HepG2 (cell line): Measurements from ENCODE around the gene RSPRY1. TPM values are rescaled to one million over a fixed set of nuclear protein-coding genes. Genes with fewer than 3 reads are reported as not detected.

ENCODE experiments used
- ATAC-seq: fragments of 200-7000 bp; cut with Tn5 transposase; 3 replicates; pipeline ENCODE4 v1.9.1; 2020; ENCODE audit warnings: mild to moderate bottlenecking, moderate library complexity
- BruUV-seq: library from RNA; stranded (reverse); fragments of 400-500 nt; replicated peaks from 2 replicates; lab custom pipeline; 2021; lab: Mats Ljungman, UMichigan
- CTCF ChIA-PET: fragments of 300-600 bp; formaldehyde crosslinking; extraction: SDS; loops from one replicate; lab custom pipeline; 2021; ENCODE audit warnings: low total read pairs, inconsistent platforms, low intra/inter-chr PET ratio; lab: Yijun Ruan, JAX
- POLR2A ChIA-PET: fragments of 350-600 bp; sonication (Branson Sonifier 250); formaldehyde crosslinking; loops from one replicate; lab custom pipeline; 2020; ENCODE audit warnings: antibody characterized with exemption, inconsistent platforms; lab: Yijun Ruan, JAX
- DNase-seq: peaks from one replicate; pipeline ENCODE4 v3.0.0-alpha.2; 2015; ENCODE audit warnings: low spot score
- FAIRE-seq: peaks from 3 replicates; lab custom pipeline; 2011; peaks lifted over from hg19 to GRCh38; lab: Jason Lieb, UNC
- H2AFZ ChIP-seq: one replicate; pipeline ENCODE4 v1.6.1; 2011; ENCODE audit warnings: low read length, inconsistent platforms
- H3K27ac ChIP-seq: fragments of 300-600 bp; 3 replicates; pipeline ENCODE4 v1.8.0; 2011; ENCODE audit warnings: mixed run types, mild to moderate bottlenecking, mixed read lengths, low read length, inconsistent platforms; ENCODE audit not compliant: insufficient read depth; ENCODE audit errors: extremely low read length
- H3K27me3 ChIP-seq, 2 experiments: fragments of 200-600 bp in 1 of 2; 2 replicates in 1 of 2; 3 replicates in 1 of 2; pipeline versions ENCODE4 v1.6.0 to v1.8.0; 2011; ENCODE audit warnings: low read length in 2 of 2, mild to moderate bottlenecking in 2 of 2, moderate library complexity in 2 of 2, inconsistent platforms in 1 of 2; ENCODE audit not compliant: insufficient read depth in 2 of 2, control insufficient read depth in 1 of 2
- H3K36me3 ChIP-seq, 2 experiments: fragments of 200-600 bp in 1 of 2; replicated peaks in 1 of 2; 2 replicates in 1 of 2; 3 replicates in 1 of 2; pipeline versions ENCODE4 v1.5.1 to v1.8.0; 2011; ENCODE audit warnings: low read length in 2 of 2, inconsistent platforms in 1 of 2; ENCODE audit not compliant: insufficient read depth in 2 of 2, control insufficient read depth in 1 of 2
- H3K4me1 ChIP-seq: 2 replicates; pipeline ENCODE4 v1.5.1; 2012; ENCODE audit warnings: low read length, inconsistent platforms; ENCODE audit not compliant: insufficient read depth
- H3K4me2 ChIP-seq: 2 replicates; pipeline ENCODE4 v1.6.0; 2011; ENCODE audit warnings: low read depth, low read length, inconsistent platforms
- H3K4me3 ChIP-seq, 3 experiments: fragments of 200-600 bp in 1 of 3; sonication (generic), shearing (Covaris generic) in 1 of 3; replicated peaks in 1 of 3; 2 replicates each; pipeline ENCODE4 v1.5.1; 2011 to 2016; ENCODE audit warnings: low read length in 3 of 3, inconsistent platforms in 2 of 3, low read depth in 2 of 3, mild to moderate bottlenecking in 2 of 3, control low read depth in 1 of 3, mixed read lengths in 1 of 3; ENCODE audit not compliant: insufficient read depth in 1 of 3
- H3K79me2 ChIP-seq: one replicate; pipeline ENCODE4 v1.6.1; 2011; ENCODE audit warnings: low read length, inconsistent platforms; ENCODE audit not compliant: insufficient read depth
- H3K9ac ChIP-seq: 2 replicates; pipeline ENCODE4 v1.6.0; 2011; ENCODE audit warnings: mild to moderate bottlenecking, low read depth, low read length, inconsistent platforms; ENCODE audit not compliant: insufficient read depth
- H3K9me3 ChIP-seq: 2 replicates; pipeline ENCODE4 v1.5.1; 2012; ENCODE audit warnings: mild to moderate bottlenecking, low read length
- H4K20me1 ChIP-seq: 2 replicates; pipeline ENCODE4 v1.6.0; 2011; ENCODE audit warnings: inconsistent platforms, mild to moderate bottlenecking, low read length, moderate library complexity; ENCODE audit not compliant: insufficient read depth
- BRCA1 ChIP-seq: sonication (generic); formaldehyde crosslinking; IDR thresholded peaks from 2 replicates; pipeline ENCODE4 v1.4.0; 2020; ENCODE audit warnings: missing genetic modification reagents
- ELF4 ChIP-seq: sonication (generic); formaldehyde crosslinking; IDR thresholded peaks from 2 replicates; pipeline ENCODE4 v1.5.0; 2020; ENCODE audit warnings: missing genetic modification reagents, mild to moderate bottlenecking, moderate library complexity, borderline replicate concordance
- MYC ChIP-seq: sonication (generic); formaldehyde crosslinking; IDR thresholded peaks from 2 replicates; pipeline ENCODE4 v1.9.0; 2021; ENCODE audit warnings: missing genetic modification reagents, borderline replicate concordance
- RAD21 ChIP-seq: fragments of 450-650 bp; formaldehyde crosslinking; IDR thresholded peaks from 2 replicates; pipeline ENCODE4 v1.5.0; 2020; ENCODE audit warnings: mild to moderate bottlenecking
- SIN3A ChIP-seq: IDR thresholded peaks from 2 replicates; pipeline ENCODE4 v1.6.1; 2011; ENCODE audit warnings: low read depth, mild to moderate bottlenecking, control low read depth, low read length, borderline replicate concordance
- SMC3 ChIP-seq: IDR thresholded peaks from 2 replicates; pipeline ENCODE4 v1.6.1; 2011; ENCODE audit warnings: low read length, improper control_type of control experiment
- STAG1 ChIP-seq: sonication (generic); formaldehyde crosslinking; IDR thresholded peaks from 2 replicates; pipeline ENCODE4 v1.4.0; 2020; ENCODE audit warnings: missing genetic modification reagents
- ZFP41 ChIP-seq: sonication (generic); formaldehyde crosslinking; IDR thresholded peaks from 2 replicates; pipeline ENCODE4 v1.4.0; 2020; ENCODE audit warnings: mild to moderate bottlenecking, missing genetic modification reagents, borderline replicate concordance
- ZNF781 ChIP-seq: sonication (generic); formaldehyde crosslinking; IDR thresholded peaks from 2 replicates; pipeline ENCODE4 v1.5.1; 2020; ENCODE audit warnings: borderline replicate concordance, mild to moderate bottlenecking, missing genetic modification reagents; ENCODE audit errors: not compliant biosample characterization
- in situ Hi-C: cut with HindIII; loops from 2 replicates; pipeline ENCODE4 v1.10.0; 2017; ENCODE audit warnings: low pct_unique_long_range_greater_than_20kb; ENCODE audit not compliant: extremely low pct_ligation_motif_present
- intact Hi-C: fragments of 100-400 bp; cut with micrococcal nuclease; formaldehyde crosslinking; loops from one replicate; pipeline ENCODE4 v1.10.0; 2022; ENCODE audit not compliant: unreplicated experiment
- polyA plus RNA-seq, 8 experiments: library from polyadenylated mRNA; depleted of rRNA in 3 of 8; stranded (reverse) in 7 of 8; unstranded in 1 of 8; fragments of >200 nt; fragmentation: Illumina TruSeq in 4 of 8; extraction: Trizol in 4 of 8; gene quantifications; 2 replicates each; pipeline versions ENCODE4 v1.2.1 to v1.2.3, GENCODE V29; 2011 to 2016; ENCODE audit warnings: low read depth in 4 of 8, missing spikeins in 1 of 8, mixed read lengths in 1 of 8; ENCODE audit not compliant: insufficient read depth in 1 of 8
- total RNA-seq, 5 experiments: library from RNA; depleted of rRNA; stranded (reverse); fragments of >200 nt; fragmentation: Illumina TruSeq; extraction: Trizol; gene quantifications; 2 replicates each; pipeline ENCODE4 v1.2.3, GENCODE V29; 2016; ENCODE audit warnings: low read depth in 1 of 5
- TF ChIP-seq, protein P1 (sequence below): sonication (generic); formaldehyde crosslinking; IDR thresholded peaks from 2 replicates; pipeline ENCODE4 v1.5.0; 2020; ENCODE audit warnings: mild to moderate bottlenecking, missing genetic modification reagents, moderate library complexity
- TF ChIP-seq, protein P2 (sequence below): sonication (generic); formaldehyde crosslinking; IDR thresholded peaks from 2 replicates; pipeline ENCODE4 v1.5.1; 2020; ENCODE audit warnings: missing genetic modification reagents, mild to moderate bottlenecking, borderline replicate concordance
- TF ChIP-seq, protein P3 (sequence below): IDR thresholded peaks from 2 replicates; pipeline ENCODE4 v1.6.1; 2016; ENCODE audit warnings: low read depth, missing genetic modification reagents, missing compliant biosample characterization
- TF ChIP-seq, protein P4 (sequence below): sonication (generic); formaldehyde crosslinking; IDR thresholded peaks from 2 replicates; pipeline ENCODE4 v1.9.0; 2021; ENCODE audit warnings: missing genetic modification reagents, borderline replicate concordance

Gene RSPRY1
- total and polyA plus RNA-seq, 2 of the 13 experiments (the other 11 are each of a cell fraction or from before 2014, with no cell fraction given): 53.4 to 61.0 TPM

DNA sequence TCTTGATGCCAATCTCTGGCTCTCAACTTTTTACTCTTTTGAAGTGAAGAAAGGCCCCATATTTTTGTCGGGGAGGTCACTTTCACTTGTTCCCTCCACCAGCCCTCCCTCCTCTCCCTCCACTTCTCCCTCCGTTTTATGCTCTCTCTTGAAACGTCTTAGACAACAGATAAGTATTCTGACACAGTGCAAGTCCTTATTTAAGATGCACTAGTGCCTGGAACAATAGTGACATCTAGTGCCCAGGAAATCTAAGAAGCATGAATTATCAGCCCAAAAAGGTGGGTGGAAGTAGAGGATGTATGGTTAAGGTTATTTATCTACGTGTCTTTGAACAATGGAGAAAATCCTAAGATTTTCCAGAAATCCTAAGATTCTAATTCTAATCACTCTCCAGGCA is 18.2 kb upstream of the RSPRY1 start (continued):
- TF ChIP-seq, protein P1, sequence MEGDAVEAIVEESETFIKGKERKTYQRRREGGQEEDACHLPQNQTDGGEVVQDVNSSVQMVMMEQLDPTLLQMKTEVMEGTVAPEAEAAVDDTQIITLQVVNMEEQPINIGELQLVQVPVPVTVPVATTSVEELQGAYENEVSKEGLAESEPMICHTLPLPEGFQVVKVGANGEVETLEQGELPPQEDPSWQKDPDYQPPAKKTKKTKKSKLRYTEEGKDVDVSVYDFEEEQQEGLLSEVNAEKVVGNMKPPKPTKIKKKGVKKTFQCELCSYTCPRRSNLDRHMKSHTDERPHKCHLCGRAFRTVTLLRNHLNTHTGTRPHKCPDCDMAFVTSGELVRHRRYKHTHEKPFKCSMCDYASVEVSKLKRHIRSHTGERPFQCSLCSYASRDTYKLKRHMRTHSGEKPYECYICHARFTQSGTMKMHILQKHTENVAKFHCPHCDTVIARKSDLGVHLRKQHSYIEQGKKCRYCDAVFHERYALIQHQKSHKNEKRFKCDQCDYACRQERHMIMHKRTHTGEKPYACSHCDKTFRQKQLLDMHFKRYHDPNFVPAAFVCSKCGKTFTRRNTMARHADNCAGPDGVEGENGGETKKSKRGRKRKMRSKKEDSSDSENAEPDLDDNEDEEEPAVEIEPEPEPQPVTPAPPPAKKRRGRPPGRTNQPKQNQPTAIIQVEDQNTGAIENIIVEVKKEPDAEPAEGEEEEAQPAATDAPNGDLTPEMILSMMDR (CRISPR knock-in tag): peak; percentile 77
- TF ChIP-seq SMC3 (peak; percentile 59; the same call in 1 of the 2 replicates), ZFP41 (CRISPR knock-in tag) (no peak), RAD21 (CRISPR knock-in tag) (peak; percentile 49; the same call in 1 of the 2 replicates)

DNA sequence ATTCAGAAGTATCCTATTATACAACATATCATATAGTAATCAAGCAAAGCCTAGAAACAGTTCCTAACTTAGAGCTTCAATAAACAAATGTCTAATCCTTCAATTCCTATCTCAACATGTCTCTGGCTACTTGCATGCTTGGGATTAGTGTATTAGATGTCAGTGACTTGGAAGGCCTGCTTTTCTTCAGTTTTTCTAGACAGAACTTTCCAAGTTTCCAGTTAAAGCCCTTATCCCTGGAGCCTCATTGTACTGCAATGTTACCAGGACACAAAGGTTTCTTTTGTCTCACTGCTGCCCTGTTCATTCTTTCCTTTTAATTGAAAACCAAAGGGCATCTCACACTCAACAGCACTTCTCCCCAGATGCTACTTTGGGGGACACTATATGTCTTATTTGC is 16.8 kb upstream of the RSPRY1 start:
- no peaks in the 10 kb centered on the region for H3K27me3 ChIP-seq
- no peak overlapping the region for H3K27ac ChIP-seq
- H3K4me1 ChIP-seq: peaks cover 19% of the 10 kb centered on the region
- no peaks in the 10 kb centered on the region for H3K79me2 ChIP-seq
- no peaks in the 10 kb centered on the region for H3K9me3 ChIP-seq
- no peak overlapping the region for H3K4me2 ChIP-seq
- intact Hi-C loops: loop anchor here (2.0 kb wide), 2 partner anchors 77 to 85 kb away; partner anchors contain the start of gene CPNE2
- FAIRE-seq (no peak), ATAC-seq (no peak), DNase-seq (no peak)
- no peak overlapping the region for H3K4me3 ChIP-seq
- H2AFZ ChIP-seq: no peak overlapping the region
- peaks cover 18 to 47% of the 10 kb centered on the region in 2 experiments for H3K36me3 ChIP-seq
- no peak overlapping the region for H3K9ac ChIP-seq
- no peaks in the 10 kb centered on the region for H4K20me1 ChIP-seq
- ChIA-PET CTCF (interaction anchor here (2.4 kb wide), 1 partner anchor 85 kb away, joined by 16 read pairs; no protein-coding TSS in a partner anchor), POLR2A (no interaction called here)
- BruUV-seq: no TSS peak
- in situ Hi-C loops: loop anchor here (5.0 kb wide), 1 partner anchor 77 kb away; the partner anchor contains the start of gene CPNE2
- TF ChIP-seq, protein P2, sequence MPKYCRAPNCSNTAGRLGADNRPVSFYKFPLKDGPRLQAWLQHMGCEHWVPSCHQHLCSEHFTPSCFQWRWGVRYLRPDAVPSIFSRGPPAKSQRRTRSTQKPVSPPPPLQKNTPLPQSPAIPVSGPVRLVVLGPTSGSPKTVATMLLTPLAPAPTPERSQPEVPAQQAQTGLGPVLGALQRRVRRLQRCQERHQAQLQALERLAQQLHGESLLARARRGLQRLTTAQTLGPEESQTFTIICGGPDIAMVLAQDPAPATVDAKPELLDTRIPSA (CRISPR knock-in tag): no peak
- TF ChIP-seq STAG1 (CRISPR knock-in tag): no peak
- no peak for TF ChIP-seq ZNF781
- no peak for TF ChIP-seq SIN3A
- no peak for TF ChIP-seq MYC (CRISPR knock-in tag)
- TF ChIP-seq, protein P3, sequence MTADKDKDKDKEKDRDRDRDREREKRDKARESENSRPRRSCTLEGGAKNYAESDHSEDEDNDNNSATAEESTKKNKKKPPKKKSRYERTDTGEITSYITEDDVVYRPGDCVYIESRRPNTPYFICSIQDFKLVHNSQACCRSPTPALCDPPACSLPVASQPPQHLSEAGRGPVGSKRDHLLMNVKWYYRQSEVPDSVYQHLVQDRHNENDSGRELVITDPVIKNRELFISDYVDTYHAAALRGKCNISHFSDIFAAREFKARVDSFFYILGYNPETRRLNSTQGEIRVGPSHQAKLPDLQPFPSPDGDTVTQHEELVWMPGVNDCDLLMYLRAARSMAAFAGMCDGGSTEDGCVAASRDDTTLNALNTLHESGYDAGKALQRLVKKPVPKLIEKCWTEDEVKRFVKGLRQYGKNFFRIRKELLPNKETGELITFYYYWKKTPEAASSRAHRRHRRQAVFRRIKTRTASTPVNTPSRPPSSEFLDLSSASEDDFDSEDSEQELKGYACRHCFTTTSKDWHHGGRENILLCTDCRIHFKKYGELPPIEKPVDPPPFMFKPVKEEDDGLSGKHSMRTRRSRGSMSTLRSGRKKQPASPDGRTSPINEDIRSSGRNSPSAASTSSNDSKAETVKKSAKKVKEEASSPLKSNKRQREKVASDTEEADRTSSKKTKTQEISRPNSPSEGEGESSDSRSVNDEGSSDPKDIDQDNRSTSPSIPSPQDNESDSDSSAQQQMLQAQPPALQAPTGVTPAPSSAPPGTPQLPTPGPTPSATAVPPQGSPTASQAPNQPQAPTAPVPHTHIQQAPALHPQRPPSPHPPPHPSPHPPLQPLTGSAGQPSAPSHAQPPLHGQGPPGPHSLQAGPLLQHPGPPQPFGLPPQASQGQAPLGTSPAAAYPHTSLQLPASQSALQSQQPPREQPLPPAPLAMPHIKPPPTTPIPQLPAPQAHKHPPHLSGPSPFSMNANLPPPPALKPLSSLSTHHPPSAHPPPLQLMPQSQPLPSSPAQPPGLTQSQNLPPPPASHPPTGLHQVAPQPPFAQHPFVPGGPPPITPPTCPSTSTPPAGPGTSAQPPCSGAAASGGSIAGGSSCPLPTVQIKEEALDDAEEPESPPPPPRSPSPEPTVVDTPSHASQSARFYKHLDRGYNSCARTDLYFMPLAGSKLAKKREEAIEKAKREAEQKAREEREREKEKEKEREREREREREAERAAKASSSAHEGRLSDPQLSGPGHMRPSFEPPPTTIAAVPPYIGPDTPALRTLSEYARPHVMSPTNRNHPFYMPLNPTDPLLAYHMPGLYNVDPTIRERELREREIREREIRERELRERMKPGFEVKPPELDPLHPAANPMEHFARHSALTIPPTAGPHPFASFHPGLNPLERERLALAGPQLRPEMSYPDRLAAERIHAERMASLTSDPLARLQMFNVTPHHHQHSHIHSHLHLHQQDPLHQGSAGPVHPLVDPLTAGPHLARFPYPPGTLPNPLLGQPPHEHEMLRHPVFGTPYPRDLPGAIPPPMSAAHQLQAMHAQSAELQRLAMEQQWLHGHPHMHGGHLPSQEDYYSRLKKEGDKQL (CRISPR knock-in tag): no peak
- TF ChIP-seq ELF4 (CRISPR knock-in tag): no peak
- TF ChIP-seq, protein P4, sequence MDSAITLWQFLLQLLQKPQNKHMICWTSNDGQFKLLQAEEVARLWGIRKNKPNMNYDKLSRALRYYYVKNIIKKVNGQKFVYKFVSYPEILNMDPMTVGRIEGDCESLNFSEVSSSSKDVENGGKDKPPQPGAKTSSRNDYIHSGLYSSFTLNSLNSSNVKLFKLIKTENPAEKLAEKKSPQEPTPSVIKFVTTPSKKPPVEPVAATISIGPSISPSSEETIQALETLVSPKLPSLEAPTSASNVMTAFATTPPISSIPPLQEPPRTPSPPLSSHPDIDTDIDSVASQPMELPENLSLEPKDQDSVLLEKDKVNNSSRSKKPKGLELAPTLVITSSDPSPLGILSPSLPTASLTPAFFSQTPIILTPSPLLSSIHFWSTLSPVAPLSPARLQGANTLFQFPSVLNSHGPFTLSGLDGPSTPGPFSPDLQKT (CRISPR knock-in tag): no peak
- TF ChIP-seq BRCA1 (CRISPR knock-in tag): no peak
